ENCODE results near the gene MED19.
"Not testable (repeated sequence)": the region's sequence is repeated elsewhere in the genome, so short reads cannot be mapped to it uniquely, and the experiment has no call there.

The MED19 gene

GRCh38 chr11:57704932-57705331 is 7.1 kb downstream of the MED19 start:
- DNase-seq (ENCODE audit: low read depth): no peak

- no peak for DNase-seq (ENCODE audit: low read depth)
These were observed 8.7 kb downstream of the MED19 start for GRCh38 chr11:57703341-57703740.

DNA sequence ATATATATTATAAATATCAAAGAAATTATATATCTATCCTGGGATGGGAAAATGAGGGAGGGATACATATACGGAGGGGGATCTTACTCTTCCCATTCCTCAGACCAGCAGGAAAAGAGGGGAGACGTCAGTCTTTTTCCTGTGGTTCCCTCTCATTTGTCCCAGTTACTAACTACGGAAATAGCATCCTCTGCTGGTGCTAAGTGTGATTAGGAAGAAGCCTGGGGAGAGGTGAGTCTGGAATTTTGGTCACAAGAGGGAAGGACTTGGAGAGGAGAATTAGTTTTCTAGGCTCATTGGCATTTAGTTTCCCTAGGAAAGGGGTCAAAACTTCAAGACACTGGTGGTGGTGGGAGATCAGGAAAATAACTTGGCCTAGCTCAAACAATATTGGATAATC is 11.6 kb downstream of the MED19 start:
- DNase-seq (ENCODE audit: low read depth): no peak

GRCh38 chr11:57699813-57700212 is 12.2 kb downstream of the MED19 start:
- no peak for DNase-seq (ENCODE audit: low read depth)

- no peak for DNase-seq (ENCODE audit: low read depth)
These were observed 13.1 kb downstream of the MED19 start for GRCh38 chr11:57698843-57699365.

GRCh38 chr11:57690474-57690873 is 21.5 kb downstream of the MED19 start:
- DNase-seq (ENCODE audit: low read depth): not testable (repeated sequence)

DNA sequence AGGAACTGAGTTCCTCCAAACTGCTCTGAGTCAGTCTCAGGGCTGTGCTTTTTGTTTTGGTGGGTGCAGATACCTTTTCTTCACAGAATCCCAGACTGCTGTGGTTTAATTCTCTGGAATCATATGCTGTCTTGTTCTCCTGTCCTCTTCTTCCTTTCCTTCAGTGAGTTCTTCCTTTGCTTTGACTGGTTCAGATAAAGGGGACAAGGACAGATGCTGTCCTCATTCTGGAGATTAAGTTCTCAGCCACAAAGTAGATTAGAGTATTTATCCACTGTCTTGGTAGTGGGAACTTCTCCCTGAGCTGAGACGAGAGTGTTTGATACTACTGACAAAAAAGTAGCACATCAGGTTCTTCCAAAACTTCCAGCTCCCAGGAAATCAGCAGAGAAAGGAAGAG is 30.8 kb downstream of the MED19 start:
- DNase-seq (ENCODE audit: low read depth): no peak

DNA sequence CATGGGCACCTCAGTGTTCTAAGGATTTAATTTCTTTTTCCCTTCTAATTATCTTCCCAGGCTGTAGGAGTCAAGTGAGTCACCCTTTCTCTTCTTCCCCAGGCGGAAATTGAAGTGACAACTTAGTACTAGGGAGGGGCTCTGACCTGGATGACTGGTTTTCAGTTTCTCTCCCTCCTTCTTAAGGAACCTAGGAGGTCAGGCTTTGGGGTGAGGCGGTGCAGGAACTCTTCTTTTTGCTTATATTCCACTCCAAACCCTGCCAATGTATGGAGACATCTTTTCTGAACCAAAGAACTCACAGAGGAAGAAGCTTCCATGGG is 31.5 kb downstream of the MED19 start:
- no peak for DNase-seq (ENCODE audit: low read depth)

DNA sequence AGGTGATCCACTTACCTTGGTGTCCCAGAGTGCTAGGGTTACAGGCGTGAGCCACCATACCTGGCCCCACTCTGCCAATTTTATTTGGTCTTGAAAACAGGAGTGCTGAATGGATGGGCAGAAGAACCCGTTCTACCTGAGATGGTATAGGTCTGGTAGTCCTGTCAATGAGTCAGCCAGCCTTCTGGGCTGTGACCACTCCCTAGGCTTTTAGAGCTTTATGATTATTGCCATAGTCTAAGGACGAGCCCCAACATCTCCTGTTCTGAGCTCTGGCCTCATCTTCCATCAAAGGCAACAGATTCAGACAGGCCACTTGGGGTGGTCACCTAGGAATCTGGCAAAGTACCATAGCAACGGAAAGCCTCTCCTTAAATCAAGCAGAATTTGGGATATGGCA is 32.6 kb downstream of the MED19 start:
- DNase-seq (ENCODE audit: low read depth): no peak

- DNase-seq (ENCODE audit: low read depth): no peak
These were observed 36.7 kb downstream of the MED19 start for GRCh38 chr11:57675176-57675941.

DNA sequence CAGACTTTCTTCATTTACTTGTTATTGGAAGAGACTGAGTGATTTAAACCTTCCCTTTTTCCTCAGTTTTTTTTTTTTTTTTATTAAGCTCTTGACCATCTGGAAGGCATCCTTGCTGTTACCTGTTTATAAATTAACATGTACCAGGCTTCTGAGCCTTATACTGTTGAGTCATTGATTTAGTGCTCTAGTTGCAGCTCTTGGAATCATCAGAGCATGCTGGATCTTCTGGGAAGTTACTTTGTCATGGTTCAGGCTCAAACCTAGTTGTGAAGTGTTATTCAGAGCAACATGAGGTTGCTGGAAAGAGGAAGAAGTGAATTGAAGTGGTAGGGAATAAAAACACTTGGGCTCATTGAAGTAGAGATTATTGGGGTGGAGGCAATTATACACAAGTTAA is 37.8 kb downstream of the MED19 start:
- DNase-seq (ENCODE audit: low read depth): no peak

- no peak for DNase-seq (ENCODE audit: low read depth)
These were observed 43.6 kb downstream of the MED19 start for GRCh38 chr11:57668434-57668782.

- no peak for DNase-seq (ENCODE audit: low read depth)
These were observed 44.1 kb downstream of the MED19 start, which contains the start of gene ZDHHC5 for GRCh38 chr11:57667736-57668433. TSS of gene ZDHHC5 (plus strand) at chr11:57668114. CDS start at chr11:57673091, 4,977 bp downstream.

GRCh38 chr11:57667117-57667735 is 44.8 kb downstream of the MED19 start:
- DNase-seq (ENCODE audit: low read depth): peak; percentile 98

DNA sequence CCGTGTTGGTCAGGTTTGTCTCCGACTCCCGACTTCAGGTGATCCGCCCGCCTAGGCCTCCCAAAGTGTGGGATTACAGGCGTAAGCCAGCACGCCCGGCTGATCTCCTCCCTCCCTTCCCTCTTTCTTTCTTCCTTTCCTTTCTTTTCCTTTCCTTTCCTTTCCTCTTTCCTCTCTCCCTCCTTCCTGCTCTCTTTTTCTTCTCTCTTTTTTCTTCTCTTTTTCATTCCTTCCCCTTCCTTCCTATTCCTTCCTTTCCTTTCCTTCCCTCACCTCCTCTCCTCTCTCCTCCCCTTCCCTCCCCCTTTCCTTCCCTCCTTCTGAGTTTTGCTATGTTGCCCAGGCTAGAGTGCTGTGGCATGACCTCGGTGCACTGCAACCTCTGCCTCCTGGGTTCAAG is 48.0 kb downstream of the MED19 start:
- no peak for DNase-seq (ENCODE audit: low read depth)

DNA sequence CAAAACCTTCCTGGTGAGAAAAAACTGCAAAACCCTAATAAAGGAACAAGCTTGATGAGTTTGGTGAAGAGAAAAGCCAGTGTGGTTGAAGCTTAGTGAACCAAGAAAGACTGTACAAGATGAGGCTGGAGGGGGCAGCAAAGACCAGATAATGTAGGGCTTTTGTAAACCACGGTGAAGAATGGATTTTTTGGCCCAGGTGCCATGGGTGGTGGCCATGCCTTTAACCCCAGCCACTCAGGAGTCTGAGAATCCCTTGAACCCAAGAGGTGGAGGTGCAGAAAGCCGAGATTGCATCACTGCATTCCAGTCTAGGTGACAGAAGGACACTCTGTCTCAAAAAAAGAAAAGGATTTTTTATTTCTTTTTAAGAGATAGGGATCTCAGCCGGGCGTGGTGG is 49.1 kb downstream of the MED19 start:
- DNase-seq (ENCODE audit: low read depth): no peak

GRCh38 chr11:57659669-57660068 is 52.3 kb downstream of the MED19 start:
- no peak for DNase-seq (ENCODE audit: low read depth)

DNA sequence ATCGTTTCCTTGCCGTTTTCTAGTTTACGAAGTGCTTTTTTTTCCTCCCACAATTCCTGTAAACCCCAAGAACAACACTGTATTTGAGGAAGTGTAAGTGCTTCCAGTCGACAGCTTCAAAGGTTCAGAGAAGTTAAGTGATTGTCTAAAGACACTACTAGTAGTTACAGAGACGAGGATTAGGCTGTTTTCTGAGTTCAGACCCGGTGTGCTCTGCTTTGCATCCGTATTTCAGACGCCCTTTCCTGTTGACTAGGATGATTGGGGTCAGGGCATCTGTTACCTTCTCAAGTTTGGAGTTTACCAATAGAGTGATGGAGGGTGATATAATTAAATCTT is 54.0 kb downstream of the MED19 start:
- DNase-seq (ENCODE audit: low read depth): no peak

DNA sequence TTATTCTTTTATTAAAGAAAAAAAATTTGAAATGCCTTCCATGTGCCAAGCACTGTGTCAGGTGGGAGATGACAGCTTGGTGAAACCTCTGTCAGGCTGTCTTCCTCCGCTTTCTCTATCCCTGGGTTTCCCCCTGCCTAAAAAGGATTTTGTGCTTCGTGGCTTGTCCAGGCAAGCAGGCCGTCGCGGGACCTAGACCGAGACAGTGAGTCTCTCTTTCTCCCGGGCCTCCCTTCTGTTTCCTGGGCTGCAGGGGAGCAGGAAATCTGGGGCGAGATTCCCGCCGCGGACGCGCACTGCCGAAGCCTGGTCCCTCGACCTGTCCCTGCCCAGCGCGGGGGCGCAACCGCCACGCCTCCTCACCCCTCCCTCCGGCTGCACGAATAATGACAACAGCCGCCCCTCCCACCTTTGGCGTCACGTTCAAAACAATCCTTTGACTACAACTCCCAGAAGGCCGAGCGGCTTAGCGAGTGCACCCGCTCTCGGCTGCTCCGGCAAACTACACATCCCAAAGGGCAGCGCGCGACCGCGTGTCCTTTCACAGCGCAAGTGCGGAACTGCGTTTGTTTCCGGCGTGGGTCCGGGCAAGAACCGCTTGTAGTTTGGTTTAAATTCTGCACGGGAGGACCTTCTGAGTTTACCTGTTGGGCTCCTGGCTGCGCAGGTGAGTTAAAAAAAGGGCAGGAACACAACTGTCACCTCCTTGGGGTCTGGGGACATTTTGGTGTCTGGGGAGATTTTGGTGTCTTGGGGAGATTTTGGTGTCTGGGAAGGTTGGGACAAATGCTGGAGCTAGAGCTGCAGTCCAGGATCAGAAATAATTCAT is 54.6 kb downstream of the MED19 start, which contains the start of gene CLP1:
CLP1 (plus strand) TSS at position 569 of the 829 bp plus-strand sequence. CDS start 1,715 bp downstream, outside the sequence.
- peak; percentile 97 for DNase-seq (ENCODE audit: low read depth)

DNA sequence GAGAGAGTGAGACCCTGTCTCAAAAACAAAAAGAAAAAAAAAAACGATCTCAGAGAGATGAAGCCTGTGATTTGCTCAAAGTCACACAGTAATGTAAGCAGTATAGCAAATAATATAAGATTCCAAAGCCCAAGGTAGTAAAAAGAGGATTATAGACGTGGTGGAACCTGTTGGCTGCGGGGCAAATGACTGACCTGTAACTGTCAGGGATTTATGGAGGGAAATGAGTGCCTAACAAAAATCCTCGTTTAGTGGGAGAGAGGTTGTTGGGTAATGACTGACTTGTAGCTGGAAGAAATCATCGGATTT is 55.2 kb downstream of the MED19 start:
- no peak for DNase-seq (ENCODE audit: low read depth)

Measured in HS-27A (cell line).